HG03135 (cell line): ENCODE results near the gene ZSCAN5C.
"Not testable (repeated sequence)": the region's sequence is repeated elsewhere in the genome, so short reads cannot be mapped to it uniquely, and the experiment has no call there.

ENCODE experiments used
- ATAC-seq: cut with Tn5 transposase; IDR thresholded peaks from one replicate; pipeline ENCODE4 v1.9.1; 2021; ENCODE audit warnings: mild to moderate bottlenecking, moderate library complexity; ENCODE audit not compliant: unreplicated experiment

The ZSCAN5C gene

DNA sequence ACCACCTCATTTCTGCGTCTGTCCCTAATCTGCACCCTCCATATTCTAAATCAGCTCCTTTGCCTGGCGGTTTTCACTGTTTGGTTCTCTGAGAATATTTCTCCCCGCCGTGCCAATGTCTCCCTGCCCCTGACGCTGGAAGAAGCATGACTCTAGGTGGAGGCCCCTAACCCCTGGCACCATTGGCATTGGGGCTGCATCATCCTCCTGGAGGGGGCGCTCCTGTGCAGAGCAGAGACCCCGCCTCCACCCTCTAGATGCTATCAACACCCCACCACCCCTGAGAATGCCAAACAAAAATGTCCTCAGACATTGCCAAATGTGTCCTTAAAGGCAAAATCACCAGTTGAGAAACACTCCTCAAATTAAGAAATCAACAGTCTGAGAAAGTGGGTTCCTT is 11.0 kb upstream of the ZSCAN5C start:
- no peak for ATAC-seq

DNA sequence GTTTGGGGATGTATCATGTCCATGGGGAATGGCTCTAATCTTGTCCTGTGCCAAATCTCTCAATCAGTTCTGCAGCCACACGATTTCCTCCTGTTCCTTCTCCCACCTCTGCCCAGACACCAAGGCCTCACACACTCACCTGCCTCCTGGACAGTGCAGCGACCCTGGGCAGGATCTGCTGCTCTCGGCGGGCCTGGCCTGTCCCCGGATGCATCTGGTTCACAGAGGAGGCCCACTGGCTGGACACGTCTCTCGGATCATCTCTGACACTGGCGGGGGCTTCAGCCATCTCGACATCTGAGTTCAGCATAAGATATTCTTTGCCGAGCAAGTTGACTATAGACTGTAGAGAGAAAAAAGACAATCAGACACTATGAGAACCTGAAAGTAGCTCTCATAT is 10.4 kb upstream of the ZSCAN5C start:
- ATAC-seq: no peak

DNA sequence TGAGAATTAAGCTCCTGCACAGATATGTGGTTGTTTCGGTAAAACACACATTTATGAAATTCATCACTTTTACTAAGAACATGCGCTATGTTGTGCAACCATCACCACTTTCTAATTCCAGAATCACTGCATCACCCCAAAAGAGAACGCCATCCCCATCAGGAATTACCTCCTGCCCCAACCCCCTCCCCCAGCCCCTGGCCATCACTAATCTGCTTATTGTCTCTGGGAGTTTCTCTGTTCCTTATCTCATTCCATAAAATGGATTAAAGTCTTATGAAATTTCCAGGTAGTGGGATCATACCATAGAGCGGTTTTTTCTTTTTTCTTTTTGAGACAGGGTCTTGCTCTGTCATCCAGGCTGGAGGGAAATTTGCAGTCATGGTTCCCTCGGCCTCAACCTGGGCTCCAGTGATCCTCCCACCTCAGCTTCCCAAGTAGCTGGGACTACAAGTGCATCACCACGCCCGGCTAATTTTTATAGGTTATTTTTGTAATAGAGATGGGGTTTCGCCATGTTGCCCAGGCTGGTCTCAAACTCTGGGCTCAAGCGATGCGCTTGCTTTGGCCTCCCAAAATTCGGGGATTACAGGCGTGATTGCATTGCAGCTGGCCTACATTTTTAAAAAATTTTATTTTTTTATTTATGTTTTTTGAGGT is 8.0 kb upstream of the ZSCAN5C start:
- ATAC-seq: no peak

- not testable (repeated sequence) for ATAC-seq
Observed at GRCh38 chr19:56197646-56198045, 4.4 kb upstream of the ZSCAN5C start, which contains the start of gene ZSCAN5B. Gene ZSCAN5B, minus strand, starts transcription at chr19:56197783. Its CDS starts 4,731 bp downstream, at chr19:56193052.

DNA sequence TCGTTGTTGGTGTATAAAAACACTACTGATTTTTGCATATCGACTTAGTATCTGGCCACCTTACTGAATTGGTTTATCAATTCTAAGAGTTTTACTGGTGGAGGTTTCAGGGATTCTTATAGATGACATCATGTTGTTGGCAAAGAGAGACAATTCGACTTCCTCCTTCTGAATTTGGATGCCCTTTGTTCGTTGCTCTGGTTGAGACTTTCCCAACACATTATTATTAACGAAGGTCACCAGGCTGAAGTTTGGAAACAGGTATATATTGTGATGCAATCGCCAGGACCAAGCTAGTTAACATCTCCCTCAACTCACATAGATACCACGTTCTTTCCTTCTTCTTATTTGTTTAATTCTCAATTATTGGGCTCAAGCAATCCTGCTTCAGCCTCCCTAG is 2.4 kb upstream of the ZSCAN5C start:
- ATAC-seq: no peak

- ATAC-seq: not testable (repeated sequence)
Observed at GRCh38 chr19:56207581-56207980, 5.5 kb downstream of the ZSCAN5C start.

DNA sequence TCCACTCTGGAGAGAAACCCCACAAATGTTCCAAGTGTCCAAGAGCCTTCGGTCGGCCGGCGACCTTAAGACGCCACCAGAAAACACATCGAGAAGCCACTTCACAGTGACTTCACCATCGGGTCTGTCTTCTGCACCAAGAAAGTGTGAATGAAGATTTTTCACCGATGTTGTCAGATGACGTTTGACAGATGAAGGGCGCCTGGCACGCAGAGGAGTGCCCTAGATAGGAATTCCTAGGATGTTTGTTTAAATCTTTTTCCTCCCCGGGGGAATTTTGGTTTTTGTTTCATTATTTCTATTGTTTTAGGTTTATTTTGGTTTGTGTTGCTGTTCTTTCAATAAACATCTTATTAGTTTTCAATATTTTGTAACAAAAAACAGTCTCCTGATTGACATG is 7.0 kb downstream of the ZSCAN5C start:
- ATAC-seq: no peak

- not testable (repeated sequence) for ATAC-seq
Observed at GRCh38 chr19:56210036-56210435, 8.0 kb downstream of the ZSCAN5C start.

- ATAC-seq: no peak
Observed at GRCh38 chr19:56211718-56212117, 9.6 kb downstream of the ZSCAN5C start.

DNA sequence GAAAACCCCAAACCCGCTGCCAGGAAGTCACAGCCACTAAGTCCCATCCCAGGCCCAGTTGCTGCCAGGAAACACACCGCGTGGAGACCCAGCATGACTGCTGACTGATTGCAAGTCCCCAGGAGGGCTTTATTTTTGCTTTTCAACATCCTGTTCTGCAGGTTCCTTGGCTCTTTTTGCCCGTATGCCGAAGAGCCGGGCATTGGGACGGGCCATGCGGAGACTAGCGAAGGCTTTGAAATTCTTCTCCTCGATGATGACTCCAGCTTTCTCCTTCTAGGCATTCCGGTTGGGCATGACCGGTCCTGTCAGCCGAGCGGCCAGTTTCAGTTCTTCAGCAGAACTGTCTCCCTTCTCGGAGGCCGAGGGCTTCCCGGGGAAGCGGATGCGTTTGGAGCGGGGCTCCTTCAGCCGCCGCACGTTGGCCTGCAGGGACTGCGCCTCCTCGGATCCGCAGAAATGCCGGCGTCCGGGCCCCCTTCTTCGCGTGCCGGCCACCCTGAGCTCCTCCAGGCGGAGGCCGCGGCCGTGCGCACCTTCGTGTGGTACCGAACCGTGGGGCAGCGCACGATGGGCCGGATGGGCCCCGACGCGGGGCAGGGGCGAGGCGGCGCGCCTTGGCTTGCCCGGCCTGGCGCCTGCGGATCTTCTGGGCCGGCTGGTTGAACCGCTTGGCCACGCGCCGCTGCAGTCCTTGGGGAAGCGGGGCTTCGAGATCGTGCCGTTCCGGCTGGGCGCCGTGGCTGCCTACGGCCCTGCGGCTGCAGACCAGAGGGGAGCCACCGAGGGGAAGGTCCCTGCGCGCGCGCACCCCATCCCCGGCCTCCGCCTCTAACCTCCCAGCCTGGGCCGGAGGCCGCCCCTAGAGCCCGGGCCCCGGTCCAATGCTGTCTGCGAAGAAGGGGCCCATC is 15.2 kb downstream of the ZSCAN5C start:
- no peak for ATAC-seq

GRCh38 chr19:56218961-56219360 is 16.9 kb downstream of the ZSCAN5C start:
- ATAC-seq: no peak

DNA sequence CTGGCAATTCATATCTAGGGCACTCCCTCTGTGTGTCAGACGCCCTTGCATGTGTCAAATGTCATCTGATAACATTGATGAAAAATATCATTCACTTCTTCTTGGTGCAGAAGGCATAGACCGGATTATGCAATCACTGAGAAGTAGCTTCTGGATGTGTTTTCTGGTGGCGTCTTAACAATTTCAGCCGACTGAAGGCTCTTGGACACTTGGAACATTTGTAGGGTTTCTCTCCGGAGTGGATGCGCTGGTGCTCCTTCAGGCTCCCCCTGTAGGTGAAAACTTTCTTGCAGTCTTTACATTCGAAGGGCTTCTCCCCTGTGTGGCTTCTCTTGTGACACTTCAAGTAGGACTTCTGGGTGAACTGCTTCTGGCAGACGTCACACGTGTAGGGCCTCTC is 19.4 kb downstream of the ZSCAN5C start:
- ATAC-seq: not testable (repeated sequence)

- ATAC-seq: no peak
Observed at GRCh38 chr19:56221851-56222250, 19.8 kb downstream of the ZSCAN5C start.

- no peak for ATAC-seq
Observed at GRCh38 chr19:56222901-56223300, 20.8 kb downstream of the ZSCAN5C start.

- no peak for ATAC-seq
Observed at GRCh38 chr19:56223481-56223880, 21.4 kb downstream of the ZSCAN5C start.

DNA sequence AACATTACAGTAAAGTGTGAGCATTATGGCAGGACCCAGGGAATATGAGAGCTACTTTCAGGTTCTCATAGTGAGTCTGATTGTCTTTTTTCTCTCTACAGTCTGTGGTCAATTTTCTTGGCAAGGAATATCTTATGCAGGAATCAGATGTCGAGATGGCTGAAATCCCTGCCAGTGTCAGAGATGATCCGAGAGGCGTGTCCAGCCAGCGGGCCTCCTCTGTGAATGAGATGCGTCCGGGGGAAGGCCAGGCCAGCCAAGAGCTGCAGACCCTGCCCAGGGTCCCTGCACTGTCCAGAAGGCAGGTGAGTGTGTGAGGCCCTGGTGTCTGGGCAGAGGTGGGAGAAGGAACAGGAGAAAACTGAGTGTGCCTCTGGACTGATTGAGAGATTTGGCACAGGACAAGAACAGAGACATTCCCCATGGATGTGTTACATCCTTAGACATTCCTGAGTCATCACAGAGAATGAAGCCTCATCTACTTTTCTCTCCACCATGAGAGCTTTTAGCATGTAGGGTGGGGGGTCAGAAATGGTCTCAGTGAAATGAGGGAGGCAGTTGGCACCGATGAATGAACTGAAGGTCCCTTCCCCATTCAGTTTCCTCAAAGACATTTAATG is 43.2 kb downstream of the ZSCAN5C start:
- no peak for ATAC-seq

DNA sequence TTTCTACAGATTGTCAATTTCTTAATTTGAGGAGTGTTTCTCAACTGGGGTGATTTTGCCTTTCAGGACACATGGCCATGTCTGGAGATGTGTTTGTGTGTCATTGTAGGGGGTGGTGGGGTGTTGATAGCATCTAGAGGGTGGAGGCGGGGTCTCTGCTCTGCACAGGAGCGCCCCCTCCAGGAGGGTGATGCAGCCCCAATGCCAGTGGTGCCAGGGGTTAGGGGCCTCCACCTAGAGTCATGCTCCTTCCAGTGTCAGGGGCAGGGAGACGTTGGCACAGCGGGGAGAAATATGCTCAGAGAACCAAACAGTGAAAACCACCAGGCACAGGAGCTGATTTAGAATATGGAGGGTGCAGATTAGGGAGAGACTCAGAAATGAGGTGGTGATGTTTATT is 43.7 kb downstream of the ZSCAN5C start:
- ATAC-seq: not testable (repeated sequence)

- not testable (repeated sequence) for ATAC-seq
Observed at GRCh38 chr19:56248736-56249338, 46.8 kb downstream of the ZSCAN5C start.

GRCh38 chr19:56252699-56253422 is 50.8 kb downstream of the ZSCAN5C start:
- no peak for ATAC-seq

GRCh38 chr19:56253737-56254136 is 51.7 kb downstream of the ZSCAN5C start:
- ATAC-seq: no peak

DNA sequence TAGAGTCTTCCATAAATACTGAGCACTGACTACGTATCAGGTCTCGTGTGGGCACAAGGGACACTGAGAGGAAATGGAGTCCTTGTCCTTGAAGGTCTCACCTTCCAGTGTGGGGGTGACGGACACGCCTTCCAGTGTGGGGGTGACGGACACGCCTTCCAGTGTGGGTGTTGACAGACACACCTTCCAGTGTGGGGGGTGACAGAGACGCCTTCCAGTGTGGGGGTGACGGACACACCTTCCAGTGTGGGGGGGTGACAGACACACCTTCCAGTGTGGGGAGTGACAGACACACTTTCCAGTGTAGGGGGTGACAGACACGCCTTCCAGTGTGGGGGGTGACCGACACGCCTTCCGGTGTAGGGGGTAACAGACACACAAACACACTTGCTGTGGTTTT is 56.2 kb downstream of the ZSCAN5C start:
- no peak for ATAC-seq
